Hepatocyte (in vitro differentiated cells): ENCODE results near the gene OCA2.

Experiments used
- CTCF ChIP-seq: fragments of 200-600 bp; sonication (generic); IDR thresholded peaks from 2 replicates; pipeline ENCODE4 v1.5.1; 2016; ENCODE audit warnings: antibody characterized with exemption, mild to moderate bottlenecking; ENCODE audit not compliant: poor library complexity
- EZH2phosphoT487 ChIP-seq: fragments of 200-600 bp; sonication (generic); IDR thresholded peaks from one replicate; pipeline ENCODE4 v1.6.1; 2018; ENCODE audit warnings: antibody characterized with exemption, mild to moderate bottlenecking, low read depth, moderate library complexity; ENCODE audit not compliant: unreplicated experiment, severe bottlenecking

- no peak for TF ChIP-seq CTCF
- TF ChIP-seq EZH2phosphoT487, result no peak
Measured at GRCh38 chr15:27866505-27867165, 232.5 kb downstream of the OCA2 start.
